ENCODE data around the gene SLC22A17. TPM values are rescaled to one million over a fixed set of nuclear protein-coding genes. Genes with fewer than 3 reads are reported as not detected.

Gene SLC22A17
- total RNA-seq, 1 donor from 2014 or later: 29.3 TPM

GRCh38 chr14:23362200-23362599 lies 9.5 kb upstream of the SLC22A17 start:
- Mint-ChIP-seq H3K27ac (ENCODE audit: unreplicated experiment) (peak overlapping the region; percentile 10), H3K27me3 (ENCODE audit: low read depth, unreplicated experiment) (peaks cover 19% of the 10 kb centered on the region), H3K36me3 (ENCODE audit: low read depth, unreplicated experiment) (peaks cover 1% of the 10 kb centered on the region), H3K4me3 (ENCODE audit: unreplicated experiment) (no peak overlapping the region), H3K4me1 (ENCODE audit: low read depth, unreplicated experiment) (no peaks in the 10 kb centered on the region), H3K9me3 (ENCODE audit: unreplicated experiment) (no peaks in the 10 kb centered on the region)
- peak overlapping the region; percentile 6 for H3K9ac ChIP-seq (ENCODE audit: low read length)
- H3K27me3 ChIP-seq (ENCODE audit: insufficient read depth, low read length): no peaks in the 10 kb centered on the region
- H3K4me2 ChIP-seq (ENCODE audit: low read length): no peak overlapping the region
- FAIRE-seq (no peak), DNase-seq (ENCODE audit: low read depth) (peak; percentile 22)
- TF ChIP-seq CTCF (IDR thresholded peaks at IDR 0.05; ENCODE audit: insufficient read depth, low read depth, low read length) (peak; percentile 24), EZH2 (IDR thresholded peaks at IDR 0.05; ENCODE audit: insufficient read depth, low read length) (no peak)
- H3K4me3 ChIP-seq (ENCODE audit: insufficient read depth, low read depth, low read length): no peak overlapping the region
- H3K4me1 ChIP-seq (ENCODE audit: insufficient read depth, low read length): peaks cover 14% of the 10 kb centered on the region
- H3K36me3 ChIP-seq (ENCODE audit: insufficient read depth, low read length): peaks cover 3% of the 10 kb centered on the region
- no peaks in the 10 kb centered on the region for H3K9me3 ChIP-seq (ENCODE audit: insufficient read depth, low read depth, low read length)
- H3K27ac ChIP-seq (ENCODE audit: low read depth, low read length): no peak overlapping the region
- H3K79me2 ChIP-seq (ENCODE audit: insufficient read depth, low read length): peaks cover 15% of the 10 kb centered on the region
- no peak overlapping the region for H2AFZ ChIP-seq (ENCODE audit: low read depth, low read length)
- peaks cover 5% of the 10 kb centered on the region for H4K20me1 ChIP-seq (ENCODE audit: insufficient read depth, low read length)

- no peak for DNase-seq (ENCODE audit: low read depth)
- no peak overlapping the region for H2AFZ ChIP-seq (ENCODE audit: low read depth, low read length)
- H3K79me2 ChIP-seq (ENCODE audit: insufficient read depth, low read length): peaks cover 15% of the 10 kb centered on the region
- H3K4me3 ChIP-seq (ENCODE audit: insufficient read depth, low read depth, low read length): no peak overlapping the region
- no peak overlapping the region for H3K4me2 ChIP-seq (ENCODE audit: low read length)
- H3K36me3 Mint-ChIP-seq (ENCODE audit: low read depth, unreplicated experiment): peaks cover 1% of the 10 kb centered on the region
- no peak overlapping the region for H3K4me3 Mint-ChIP-seq (ENCODE audit: unreplicated experiment)
- peaks cover 3% of the 10 kb centered on the region for H3K36me3 ChIP-seq (ENCODE audit: insufficient read depth, low read length)
- H3K9me3 Mint-ChIP-seq (ENCODE audit: unreplicated experiment): no peaks in the 10 kb centered on the region
- H3K27ac Mint-ChIP-seq (ENCODE audit: unreplicated experiment): peak overlapping the region; percentile 10
- H3K27ac ChIP-seq (ENCODE audit: low read depth, low read length): peak overlapping the region; percentile 22
- peaks cover 14% of the 10 kb centered on the region for H3K4me1 ChIP-seq (ENCODE audit: insufficient read depth, low read length)
- no peak for FAIRE-seq
- H3K9ac ChIP-seq (ENCODE audit: low read length): peak overlapping the region; percentile 6
- H3K27me3 ChIP-seq (ENCODE audit: insufficient read depth, low read length): no peaks in the 10 kb centered on the region
- H3K4me1 Mint-ChIP-seq (ENCODE audit: low read depth, unreplicated experiment): no peaks in the 10 kb centered on the region
- peaks cover 5% of the 10 kb centered on the region for H4K20me1 ChIP-seq (ENCODE audit: insufficient read depth, low read length)
- no peaks in the 10 kb centered on the region for H3K9me3 ChIP-seq (ENCODE audit: insufficient read depth, low read depth, low read length)
- peaks cover 15% of the 10 kb centered on the region for H3K27me3 Mint-ChIP-seq (ENCODE audit: low read depth, unreplicated experiment)
- TF ChIP-seq CTCF (IDR thresholded peaks at IDR 0.05; ENCODE audit: insufficient read depth, low read depth, low read length) (no peak), EZH2 (IDR thresholded peaks at IDR 0.05; ENCODE audit: insufficient read depth, low read length) (no peak)
Measured at GRCh38 chr14:23361763-23362162, 9.1 kb upstream of the SLC22A17 start.

- Histone ChIP-seq H3K9ac (ENCODE audit: low read length) (peak overlapping the region; percentile 47), H3K27me3 (ENCODE audit: insufficient read depth, low read length) (no peaks in the 10 kb centered on the region), H3K4me2 (ENCODE audit: low read length) (no peak overlapping the region), H3K4me3 (ENCODE audit: insufficient read depth, low read depth, low read length) (no peak overlapping the region), H3K79me2 (ENCODE audit: insufficient read depth, low read length) (peaks cover 15% of the 10 kb centered on the region), H3K27ac (ENCODE audit: low read depth, low read length) (peak overlapping the region; percentile 22), H3K4me1 (ENCODE audit: insufficient read depth, low read length) (peaks cover 14% of the 10 kb centered on the region), H3K9me3 (ENCODE audit: insufficient read depth, low read depth, low read length) (no peaks in the 10 kb centered on the region), H2AFZ (ENCODE audit: low read depth, low read length) (no peak overlapping the region), H4K20me1 (ENCODE audit: insufficient read depth, low read length) (peaks cover 5% of the 10 kb centered on the region), H3K36me3 (ENCODE audit: insufficient read depth, low read length) (peaks cover 3% of the 10 kb centered on the region)
- peak overlapping the region; percentile 54 for H3K27ac Mint-ChIP-seq (ENCODE audit: unreplicated experiment)
- no peaks in the 10 kb centered on the region for H3K4me1 Mint-ChIP-seq (ENCODE audit: low read depth, unreplicated experiment)
- H3K4me3 Mint-ChIP-seq (ENCODE audit: unreplicated experiment): no peak overlapping the region
- no peaks in the 10 kb centered on the region for H3K9me3 Mint-ChIP-seq (ENCODE audit: unreplicated experiment)
- peak; percentile 43 for DNase-seq (ENCODE audit: low read depth)
- no peak for FAIRE-seq
- TF ChIP-seq CTCF (IDR thresholded peaks at IDR 0.05; ENCODE audit: insufficient read depth, low read depth, low read length) (no peak), EZH2 (IDR thresholded peaks at IDR 0.05; ENCODE audit: insufficient read depth, low read length) (no peak)
- peaks cover 12% of the 10 kb centered on the region for H3K27me3 Mint-ChIP-seq (ENCODE audit: low read depth, unreplicated experiment)
- H3K36me3 Mint-ChIP-seq (ENCODE audit: low read depth, unreplicated experiment): peaks cover 1% of the 10 kb centered on the region
Measured at GRCh38 chr14:23361320-23361719, 8.6 kb upstream of the SLC22A17 start.

Data from astrocyte (in vitro differentiated cells and primary cell).